ENCODE data around the gene CD68.
"Not testable (repeated sequence)": the region's sequence is repeated elsewhere in the genome, so short reads cannot be mapped to it uniquely, and the experiment has no call there.

CD68 gene

DNA sequence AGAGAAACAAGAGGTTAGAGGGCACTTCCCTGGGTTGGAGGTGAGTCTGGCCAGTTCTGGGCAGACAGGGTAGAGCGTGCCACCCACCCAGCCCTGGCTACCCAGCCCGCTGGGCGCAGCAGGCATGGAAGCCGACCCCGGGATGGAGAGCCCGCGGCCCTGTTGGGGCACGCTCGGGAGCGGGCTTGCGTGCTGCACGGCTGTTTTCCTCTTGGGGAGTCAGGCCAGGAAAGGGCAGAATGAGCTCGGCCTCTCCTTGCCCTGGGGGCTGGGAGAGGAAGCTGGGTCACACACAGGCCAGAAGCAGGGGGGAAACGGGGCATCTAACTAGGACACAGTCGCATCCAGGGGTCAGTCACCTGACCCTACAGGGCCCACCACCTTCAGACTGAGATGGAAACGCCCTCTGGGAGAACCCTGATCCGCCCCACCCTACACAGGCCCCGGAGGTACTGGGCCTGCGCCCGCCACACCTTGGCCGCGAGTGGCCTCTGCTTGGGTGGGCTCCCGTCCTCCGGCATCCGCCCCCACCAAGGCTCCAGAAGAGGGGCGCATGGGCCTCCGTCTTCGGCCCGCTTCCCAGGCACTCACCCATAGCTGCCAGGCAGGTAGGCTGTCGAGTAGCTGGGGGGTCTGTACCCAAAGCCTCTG is 9.2 kb downstream of the CD68 start:
- H3K9ac ChIP-seq (ENCODE audit: low read depth, low read length): peak overlapping the region; percentile 41
- no peaks in the 10 kb centered on the region for H3K9me3 ChIP-seq (ENCODE audit: insufficient read depth, low read depth, low read length)
- H3K4me1 ChIP-seq (ENCODE audit: insufficient read depth, low read length): peaks cover 18% of the 10 kb centered on the region
- H3K4me3 ChIP-seq (ENCODE audit: low read length): peak overlapping the region; percentile 57
- H3K36me3 ChIP-seq (ENCODE audit: insufficient read depth, low read depth, low read length): peaks cover 58% of the 10 kb centered on the region
- peak overlapping the region; percentile 29 for H3K27ac ChIP-seq (ENCODE audit: low read length)
- no peaks in the 10 kb centered on the region for H3K27me3 ChIP-seq (ENCODE audit: insufficient read depth, low read length)

- Histone ChIP-seq H3K4me1 (ENCODE audit: insufficient read depth, low read length) (peaks cover 15% of the 10 kb centered on the region), H3K9me3 (ENCODE audit: insufficient read depth, low read depth, low read length) (no peaks in the 10 kb centered on the region), H3K4me3 (ENCODE audit: low read length) (peak overlapping the region; percentile 57), H3K27ac (ENCODE audit: low read length) (peak overlapping the region; percentile 29), H3K9ac (ENCODE audit: low read depth, low read length) (peak overlapping the region; percentile 41), H3K27me3 (ENCODE audit: insufficient read depth, low read length) (no peaks in the 10 kb centered on the region), H3K36me3 (ENCODE audit: insufficient read depth, low read depth, low read length) (peaks cover 65% of the 10 kb centered on the region)
Observed at GRCh38 chr17:7589204-7589868, 9.9 kb downstream of the CD68 start.

DNA sequence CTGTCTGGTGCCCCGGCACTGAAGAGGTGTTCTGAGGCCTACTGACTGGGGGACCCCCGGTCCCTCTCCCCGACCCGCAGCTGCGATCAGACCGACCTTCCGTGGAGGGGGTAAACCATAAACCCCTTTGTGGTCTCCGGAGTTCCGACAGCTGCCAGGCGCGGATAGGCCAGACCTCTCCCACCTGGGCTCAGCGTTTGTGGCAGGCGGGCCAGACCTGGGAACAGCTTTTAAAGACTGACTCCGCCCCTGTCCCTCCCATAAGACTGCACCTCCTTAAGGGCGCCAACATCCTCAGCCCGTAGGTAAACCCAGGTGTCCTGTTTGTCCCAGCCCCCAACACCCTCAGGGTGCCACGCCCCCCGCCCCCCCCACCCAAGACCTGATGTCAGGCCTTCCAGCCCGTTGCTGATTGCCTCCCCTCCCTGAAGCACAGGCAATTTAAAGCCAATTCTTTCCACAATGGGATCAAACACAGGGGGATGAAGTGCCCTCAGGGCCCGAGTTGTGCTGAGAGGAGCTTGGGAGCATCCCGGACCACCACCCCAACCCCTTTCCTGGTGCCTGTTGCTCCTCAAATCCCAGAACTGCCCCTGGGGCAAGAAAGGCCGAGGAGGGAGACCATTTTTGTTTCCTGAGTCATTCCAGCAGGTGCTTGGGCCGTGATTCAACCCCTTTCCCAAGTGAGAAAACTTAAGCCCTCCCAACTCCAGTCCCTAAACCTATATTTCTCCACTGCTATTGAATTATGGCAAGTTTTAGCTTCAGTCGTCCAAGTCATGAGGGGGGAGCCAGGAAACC is 10.7 kb downstream of the CD68 start, which contains the start of gene SOX15:
TSS of gene SOX15 (minus strand) at position 204 of the 801 bp plus-strand sequence. CDS start 418 bp downstream, outside the sequence.
- no peaks in the 10 kb centered on the region for H3K9me3 ChIP-seq (ENCODE audit: insufficient read depth, low read depth, low read length)
- peak within 1 kb of the TSS; percentile 72 for H3K27ac ChIP-seq (ENCODE audit: low read length)
- peaks cover 72% of the 10 kb centered on the region for H3K36me3 ChIP-seq (ENCODE audit: insufficient read depth, low read depth, low read length)
- peak within 1 kb of the TSS; percentile 66 for H3K9ac ChIP-seq (ENCODE audit: low read depth, low read length)
- peaks cover 14% of the 10 kb centered on the region for H3K4me1 ChIP-seq (ENCODE audit: insufficient read depth, low read length)
- peak within 1 kb of the TSS; percentile 57 for H3K4me3 ChIP-seq (ENCODE audit: low read length)
- H3K27me3 ChIP-seq (ENCODE audit: insufficient read depth, low read length): no peaks in the 10 kb centered on the region

GRCh38 chr17:7590743-7591142 is 11.3 kb downstream of the CD68 start:
- Histone ChIP-seq H3K9ac (ENCODE audit: low read depth, low read length) (peak overlapping the region; percentile 66), H3K9me3 (ENCODE audit: insufficient read depth, low read depth, low read length) (no peaks in the 10 kb centered on the region), H3K36me3 (ENCODE audit: insufficient read depth, low read depth, low read length) (peaks cover 75% of the 10 kb centered on the region), H3K27ac (ENCODE audit: low read length) (peak overlapping the region; percentile 72), H3K27me3 (ENCODE audit: insufficient read depth, low read length) (no peaks in the 10 kb centered on the region), H3K4me3 (ENCODE audit: low read length) (0 out of 2 replicates have a peak overlapping the region, but pooled peaks have one; percentile 15), H3K4me1 (ENCODE audit: insufficient read depth, low read length) (peaks cover 14% of the 10 kb centered on the region)

DNA sequence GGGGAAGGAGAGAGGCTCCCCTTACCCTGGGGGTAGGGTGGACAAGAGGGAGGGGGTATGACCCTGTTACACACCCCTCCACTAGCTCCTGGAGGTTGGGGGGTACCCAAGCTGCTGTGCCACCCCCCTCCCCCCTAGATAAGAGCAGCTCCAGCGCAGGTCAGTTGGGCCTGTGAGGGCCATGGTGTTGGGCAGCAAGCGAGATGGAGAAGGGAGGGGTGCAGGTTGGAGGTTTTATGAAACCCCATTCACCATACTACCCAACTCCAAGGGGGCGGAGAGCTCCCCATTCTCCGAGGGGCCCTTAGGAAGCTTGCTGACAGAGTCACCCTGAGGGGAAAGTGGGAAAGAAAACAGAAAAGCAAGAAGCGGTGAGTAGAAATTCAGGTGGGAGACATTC is 12.2 kb downstream of the CD68 start:
- peak overlapping the region; percentile 76 for H3K27ac ChIP-seq (ENCODE audit: low read length)

DNA sequence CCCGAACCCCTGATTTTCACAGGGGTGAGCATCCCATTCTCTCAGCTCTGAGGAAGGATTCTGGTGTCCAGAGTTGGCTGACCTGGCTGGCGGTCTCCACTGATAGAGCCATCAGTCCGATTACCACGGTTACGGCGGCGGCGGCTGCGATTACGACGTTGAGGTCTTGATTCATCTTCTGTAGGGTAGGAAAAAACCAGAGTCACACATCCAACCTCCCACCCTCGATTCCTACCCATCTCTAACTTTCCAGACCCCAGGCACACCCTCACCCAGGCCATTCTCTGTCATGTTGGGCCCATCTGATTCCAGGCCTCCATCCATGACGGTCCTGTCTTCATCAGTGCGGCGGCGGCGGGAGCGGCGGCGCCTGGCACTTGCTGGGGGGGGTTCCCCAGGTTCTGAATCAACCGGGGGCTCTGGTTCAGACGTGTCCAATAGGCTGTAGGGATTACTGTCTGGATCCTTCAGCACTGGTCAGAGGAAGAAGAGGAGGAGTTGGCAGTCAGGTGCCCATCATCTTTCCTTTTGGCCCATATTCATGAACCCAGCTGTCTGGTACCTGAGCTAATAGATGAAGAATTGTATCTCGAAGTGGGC is 13.1 kb downstream of the CD68 start:
- no peak overlapping the region for H3K4me3 ChIP-seq (ENCODE audit: low read length)
- no peaks in the 10 kb centered on the region for H3K9me3 ChIP-seq (ENCODE audit: insufficient read depth, low read depth, low read length)
- no peaks in the 10 kb centered on the region for H3K27me3 ChIP-seq (ENCODE audit: insufficient read depth, low read length)
- H3K27ac ChIP-seq (ENCODE audit: low read length): no peak overlapping the region
- peaks cover 14% of the 10 kb centered on the region for H3K4me1 ChIP-seq (ENCODE audit: insufficient read depth, low read length)
- H3K36me3 ChIP-seq (ENCODE audit: insufficient read depth, low read depth, low read length): peaks cover 77% of the 10 kb centered on the region
- no peak overlapping the region for H3K9ac ChIP-seq (ENCODE audit: low read depth, low read length)

More for the DNA sequence above, 12.2 kb downstream of the CD68 start:
- H3K4me3 ChIP-seq (ENCODE audit: low read length): no peak overlapping the region
- peaks cover 77% of the 10 kb centered on the region for H3K36me3 ChIP-seq (ENCODE audit: insufficient read depth, low read depth, low read length)
- H3K27me3 ChIP-seq (ENCODE audit: insufficient read depth, low read length): no peaks in the 10 kb centered on the region
- peak overlapping the region; percentile 66; the same call in 1 of the 2 replicates for H3K9ac ChIP-seq (ENCODE audit: low read depth, low read length)
- H3K4me1 ChIP-seq (ENCODE audit: insufficient read depth, low read length): peaks cover 14% of the 10 kb centered on the region
- H3K9me3 ChIP-seq (ENCODE audit: insufficient read depth, low read depth, low read length): no peaks in the 10 kb centered on the region

GRCh38 chr17:7593296-7593695 is 13.9 kb downstream of the CD68 start:
- Histone ChIP-seq H3K9me3 (ENCODE audit: insufficient read depth, low read depth, low read length) (no peaks in the 10 kb centered on the region), H3K4me3 (ENCODE audit: low read length) (no peak overlapping the region), H3K36me3 (ENCODE audit: insufficient read depth, low read depth, low read length) (peaks cover 71% of the 10 kb centered on the region), H3K9ac (ENCODE audit: low read depth, low read length) (no peak overlapping the region), H3K4me1 (ENCODE audit: insufficient read depth, low read length) (peaks cover 14% of the 10 kb centered on the region), H3K27ac (ENCODE audit: low read length) (no peak overlapping the region), H3K27me3 (ENCODE audit: insufficient read depth, low read length) (no peaks in the 10 kb centered on the region)

DNA sequence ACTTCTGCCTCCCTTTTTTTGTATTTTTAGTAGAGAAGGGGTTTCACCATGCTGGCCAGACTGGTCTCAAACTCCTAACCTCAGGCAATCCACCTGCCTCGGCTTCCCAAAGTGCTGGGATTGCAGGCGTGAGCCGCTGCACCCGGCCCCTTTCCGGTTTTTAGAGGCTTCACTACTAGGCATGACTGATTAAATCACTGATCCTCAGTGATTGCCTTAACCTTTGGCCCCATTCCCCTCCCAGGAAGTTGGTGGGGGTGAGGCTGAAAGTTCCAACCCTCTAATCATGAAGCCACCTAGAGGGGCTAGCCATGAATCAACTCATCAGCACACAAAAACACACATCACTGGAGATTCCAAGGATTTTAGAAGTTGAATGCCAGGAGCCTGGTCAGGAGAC is 18.1 kb downstream of the CD68 start:
- H3K9ac ChIP-seq (ENCODE audit: low read depth, low read length); H3K4me3 ChIP-seq (ENCODE audit: low read length); H3K27ac ChIP-seq (ENCODE audit: low read length); H3K4me1 ChIP-seq (ENCODE audit: insufficient read depth, low read length); H3K9me3 ChIP-seq (ENCODE audit: insufficient read depth, low read depth, low read length); H3K27me3 ChIP-seq (ENCODE audit: insufficient read depth, low read length): not testable (repeated sequence)
- H3K36me3 ChIP-seq (ENCODE audit: insufficient read depth, low read depth, low read length): peaks cover 88% of the 10 kb centered on the region

GRCh38 chr17:7606280-7606679 is 26.8 kb downstream of the CD68 start:
- H3K27me3 ChIP-seq (ENCODE audit: insufficient read depth, low read length): no peaks in the 10 kb centered on the region
- no peaks in the 10 kb centered on the region for H3K9me3 ChIP-seq (ENCODE audit: insufficient read depth, low read depth, low read length)
- no peak overlapping the region for H3K4me3 ChIP-seq (ENCODE audit: low read length)
- H3K4me1 ChIP-seq (ENCODE audit: insufficient read depth, low read length): no peaks in the 10 kb centered on the region
- H3K27ac ChIP-seq (ENCODE audit: low read length): no peak overlapping the region
- H3K36me3 ChIP-seq (ENCODE audit: insufficient read depth, low read depth, low read length): peaks cover 48% of the 10 kb centered on the region
- no peak overlapping the region for H3K9ac ChIP-seq (ENCODE audit: low read depth, low read length)

- Histone ChIP-seq H3K4me3 (ENCODE audit: low read length) (no peak overlapping the region), H3K36me3 (ENCODE audit: insufficient read depth, low read depth, low read length) (peaks cover 13% of the 10 kb centered on the region), H3K4me1 (ENCODE audit: insufficient read depth, low read length) (peaks cover 11% of the 10 kb centered on the region), H3K9me3 (ENCODE audit: insufficient read depth, low read depth, low read length) (no peaks in the 10 kb centered on the region), H3K27ac (ENCODE audit: low read length) (no peak overlapping the region), H3K9ac (ENCODE audit: low read depth, low read length) (no peak overlapping the region), H3K27me3 (ENCODE audit: insufficient read depth, low read length) (no peaks in the 10 kb centered on the region)
Observed at GRCh38 chr17:7610641-7611040, 31.2 kb downstream of the CD68 start.

GRCh38 chr17:7611635-7612293 is 32.3 kb downstream of the CD68 start:
- no peak overlapping the region for H3K9ac ChIP-seq (ENCODE audit: low read depth, low read length)
- H3K36me3 ChIP-seq (ENCODE audit: insufficient read depth, low read depth, low read length): peaks cover 5% of the 10 kb centered on the region; the same call in 1 of the 2 replicates
- H3K27ac ChIP-seq (ENCODE audit: low read length): no peak overlapping the region
- H3K4me3 ChIP-seq (ENCODE audit: low read length): no peak overlapping the region
- H3K27me3 ChIP-seq (ENCODE audit: insufficient read depth, low read length): no peaks in the 10 kb centered on the region
- H3K4me1 ChIP-seq (ENCODE audit: insufficient read depth, low read length): peaks cover 11% of the 10 kb centered on the region
- H3K9me3 ChIP-seq (ENCODE audit: insufficient read depth, low read depth, low read length): no peaks in the 10 kb centered on the region

Data from iPS-20b (cell line).